T-cell (primary cell): ENCODE measurements around the gene DPYSL3. TPM values are rescaled to one million over a fixed set of nuclear protein-coding genes. Genes with fewer than 3 reads are reported as not detected.

Experiments
- ATAC-seq, 4 experiments: fragments of 200-7000 bp in 3 of 4; fragments of 150-1000 bp in 1 of 4; cut with Tn5 transposase; replicated peaks in 1 of 4; 1 replicate in 3 of 4; 2 replicates in 1 of 4; pipeline ENCODE4 v1.10.0; 2021; ENCODE audit warnings: moderate library complexity in 3 of 4, mild to moderate bottlenecking in 2 of 4, moderate number of reproducible peaks in 1 of 4
- CTCF ChIA-PET, 2 donors: fragments of 300-600 bp; sonication (Branson Sonifier 250); formaldehyde crosslinking; loops; one replicate each; lab custom pipeline; 2022; ENCODE audit warnings: antibody characterized with exemption in 2 of 2; lab: Charles Lee
- POLR2A ChIA-PET, 2 donors: fragments of 300-600 bp; sonication (Branson Sonifier 250); formaldehyde crosslinking; loops; one replicate each; lab custom pipeline; 2022; ENCODE audit warnings: antibody characterized with exemption in 2 of 2; lab: Charles Lee
- DNase-seq, 35 experiments: peaks; one replicate each; pipeline versions ENCODE4 v3.0.0 to v3.0.0-alpha.2; 2013 to 2023
- H3K27ac ChIP-seq: one replicate; pipeline ENCODE4 v1.5.1; 2013; ENCODE audit warnings: low read length
- H3K27me3 ChIP-seq, 2 experiments: replicated peaks in 1 of 2; 1 replicate in 1 of 2; 2 replicates in 1 of 2; pipeline versions ENCODE4 v1.6.1 to v1.7.0; 2013; ENCODE audit warnings: low read length in 1 of 2, mixed read lengths in 1 of 2; ENCODE audit not compliant: control insufficient read depth in 2 of 2, insufficient read depth in 2 of 2; ENCODE audit errors: extremely low read depth in 1 of 2
- H3K36me3 ChIP-seq, 2 donors: 1 replicate in 1 of 2; 2 replicates in 1 of 2; pipeline versions ENCODE4 v1.6.1 to v1.7.0; 2013; ENCODE audit warnings: low read length in 1 of 2; ENCODE audit not compliant: control insufficient read depth in 2 of 2, insufficient read depth in 1 of 2; ENCODE audit errors: extremely low read depth in 1 of 2
- H3K4me1 ChIP-seq, 2 experiments: 1 replicate in 1 of 2; 2 replicates in 1 of 2; pipeline versions ENCODE4 v1.6.1 to v1.7.0; 2013; ENCODE audit warnings: low read length in 2 of 2, mixed read lengths in 1 of 2; ENCODE audit not compliant: insufficient read depth in 2 of 2, control insufficient read depth in 1 of 2; ENCODE audit errors: extremely low read depth in 1 of 2
- H3K4me3 ChIP-seq, 2 donors: 1 replicate in 1 of 2; 2 replicates in 1 of 2; pipeline versions ENCODE4 v1.5.1 to v1.7.0; 2013; ENCODE audit warnings: mild to moderate bottlenecking in 2 of 2, low read length in 1 of 2, moderate library complexity in 1 of 2; ENCODE audit not compliant: control insufficient read depth in 1 of 2; ENCODE audit errors: extremely low read depth in 1 of 2
- H3K9me3 ChIP-seq: 2 replicates; pipeline ENCODE4 v1.7.0; 2013
- H3K27ac Mint-ChIP-seq, 2 donors: one replicate each; pipeline ENCODE4 v1.8.0; 2020 to 2021; ENCODE audit warnings: mild to moderate bottlenecking in 2 of 2, mixed read lengths in 2 of 2
- H3K27me3 Mint-ChIP-seq, 2 donors: one replicate each; pipeline ENCODE4 v1.8.0; 2021 to 2022; ENCODE audit warnings: mixed read lengths in 2 of 2
- H3K36me3 Mint-ChIP-seq: one replicate; pipeline ENCODE4 v1.8.0; 2021; ENCODE audit warnings: mixed read lengths
- H3K4me1 Mint-ChIP-seq, 3 donors: one replicate each; pipeline ENCODE4 v1.8.0; 2020 to 2022; ENCODE audit warnings: mixed read lengths in 3 of 3, mild to moderate bottlenecking in 1 of 3
- H3K4me3 Mint-ChIP-seq, 3 donors: one replicate each; pipeline ENCODE4 v1.8.0; 2020 to 2022; ENCODE audit warnings: mild to moderate bottlenecking in 3 of 3, mixed read lengths in 3 of 3, moderate library complexity in 3 of 3
- H3K9me3 Mint-ChIP-seq, 3 donors: one replicate each; pipeline ENCODE4 v1.8.0; 2020 to 2022; ENCODE audit warnings: mixed read lengths in 3 of 3
- WGBS: methylation state at CpG from one replicate; pipeline ENCODE4 v1.1.5; 2013; ENCODE audit warnings: missing lambda C conversion rate; ENCODE audit not compliant: insufficient coverage; 5-methylcytosine and 5-hydroxymethylcytosine counted together
- total RNA-seq, 35 experiments: library from RNA in 6 of 35; stranded (reverse) in 6 of 35; fragments of 120-200 nt in 1 of 35; gene quantifications; one replicate each; pipeline versions ENCODE4 v1.2.1 to v1.2.4 and lab custom pipeline; 2013 to 2026

The DPYSL3 gene
- total RNA-seq, 5 donors from 2014 or later (not counting 1 experiment from before 2014, with no cell fraction given) = 0.09 to 0.68 (median 0.54) TPM

DNA sequence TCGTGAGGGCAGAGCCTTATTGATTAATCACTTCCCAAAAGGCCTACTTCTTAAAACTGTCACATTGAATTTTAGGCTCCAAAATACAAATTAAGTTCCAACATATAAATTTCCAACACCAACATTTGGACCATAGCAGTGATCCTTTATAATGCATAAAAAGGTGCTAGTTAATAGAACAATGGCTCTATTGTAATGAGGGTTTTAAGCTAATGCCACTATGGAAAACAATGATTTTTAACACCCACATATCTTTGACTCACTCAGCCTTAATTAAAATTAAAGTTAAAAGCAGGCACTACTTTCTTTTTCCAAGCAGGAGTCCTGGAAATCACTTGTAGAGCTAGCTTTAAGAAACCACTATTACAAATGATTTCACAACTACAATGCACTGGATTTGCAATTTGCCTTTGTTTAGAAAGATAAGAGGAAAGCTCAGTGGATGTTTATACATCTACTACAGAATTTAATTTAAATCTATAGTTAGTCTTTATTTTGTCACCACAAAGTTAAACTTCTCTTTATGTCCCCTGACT, 41.8 kb downstream of the DPYSL3 start:
- no peaks in the 10 kb centered on the region for H3K4me1 ChIP-seq
- H3K9me3 Mint-ChIP-seq = peaks cover 0 to 4% (median 0%) of the 10 kb centered on the region in 3 donors
- H3K9me3 ChIP-seq = no peaks in the 10 kb centered on the region
- 50% methylated on average over 1 of the region's 1 CpG for WGBS
- peaks cover 5 to 18% of the 10 kb centered on the region in 2 donors for H3K27me3 Mint-ChIP-seq
- no peak for DNase-seq
- ChIA-PET POLR2A (no interaction called here), CTCF (no interaction called here)
- no peak overlapping the region for H3K27ac Mint-ChIP-seq
- no peak overlapping the region for H3K4me3 Mint-ChIP-seq
- no peaks in the 10 kb centered on the region for H3K4me1 Mint-ChIP-seq
- no peak overlapping the region for H3K27ac ChIP-seq
- ATAC-seq = no peak
- no peak overlapping the region for H3K4me3 ChIP-seq
- H3K27me3 ChIP-seq = no peaks in the 10 kb centered on the region
- H3K36me3 Mint-ChIP-seq = no peaks in the 10 kb centered on the region
- no peaks in the 10 kb centered on the region for H3K36me3 ChIP-seq

DNA sequence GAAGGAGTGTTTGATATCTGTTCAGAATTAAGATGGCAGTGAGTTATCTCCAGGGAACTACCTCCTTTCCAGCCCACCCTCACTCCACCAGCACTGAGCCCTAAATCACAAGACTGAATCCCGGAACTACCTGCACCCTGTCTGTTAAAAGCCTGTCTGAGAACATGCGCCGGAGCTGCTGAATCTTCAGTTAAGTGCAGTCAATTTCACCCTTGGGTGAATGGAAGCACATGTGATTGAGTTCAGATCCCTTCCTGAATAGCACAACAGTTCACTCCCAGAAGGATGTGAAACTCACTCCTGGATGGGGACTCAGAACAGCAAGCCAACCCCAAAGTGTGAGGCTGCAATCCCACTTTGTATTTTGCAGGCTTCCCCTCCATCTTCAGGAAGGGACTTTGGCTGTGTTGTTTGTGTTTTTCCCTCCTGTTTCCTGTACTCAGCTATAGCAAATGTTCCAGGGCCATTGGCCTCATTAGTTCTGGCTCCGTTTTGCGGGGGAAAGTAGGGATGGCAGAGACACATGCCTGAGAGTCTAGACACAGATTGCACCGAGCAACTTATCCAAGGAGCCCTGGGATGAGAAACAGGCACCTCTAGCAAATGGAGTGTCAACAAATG, 43.4 kb downstream of the DPYSL3 start:
- H3K27ac ChIP-seq = no peak overlapping the region
- CTCF ChIA-PET = no interaction called here

DNA sequence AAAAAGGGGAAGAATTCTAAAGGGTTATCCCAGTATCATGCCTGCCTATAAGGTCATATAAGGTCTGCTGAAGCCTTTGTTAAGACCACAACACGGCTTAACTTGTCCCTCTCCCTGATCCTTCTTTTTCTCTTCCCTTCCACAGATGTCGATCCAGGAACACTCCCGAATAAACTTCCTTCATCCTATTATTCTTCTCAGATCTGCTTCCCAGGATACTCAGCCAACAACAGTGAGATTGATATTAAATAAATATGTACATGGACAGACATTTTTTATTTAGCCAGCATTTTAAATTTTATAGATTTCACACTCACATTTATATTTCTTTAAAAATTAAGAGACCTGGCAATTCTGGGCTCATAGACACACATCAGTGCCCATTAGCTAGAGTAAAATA, 44.1 kb downstream of the DPYSL3 start:
- no peaks in the 10 kb centered on the region for H3K4me1 Mint-ChIP-seq
- H3K27me3 Mint-ChIP-seq = peaks cover 4 to 13% of the 10 kb centered on the region in 2 donors
- H3K4me3 ChIP-seq = no peak overlapping the region

More for the DNA sequence above, 43.4 kb downstream of the DPYSL3 start:
- no peak for DNase-seq
- H3K27me3 ChIP-seq = no peaks in the 10 kb centered on the region
- Mint-ChIP-seq H3K4me3 (no peak overlapping the region), H3K27ac (no peak overlapping the region), H3K9me3 (no peaks in the 10 kb centered on the region), H3K4me1 (no peaks in the 10 kb centered on the region), H3K36me3 (no peaks in the 10 kb centered on the region), H3K27me3 (peaks cover 5 to 13% of the 10 kb centered on the region in 2 donors)
- POLR2A ChIA-PET = no interaction called here
- ATAC-seq = no peak
- no peaks in the 10 kb centered on the region for H3K9me3 ChIP-seq
- no peak overlapping the region for H3K4me3 ChIP-seq
- WGBS = 100% methylated on average over 1 of the region's 6 CpGs
- H3K4me1 ChIP-seq = no peaks in the 10 kb centered on the region
- H3K36me3 ChIP-seq = no peaks in the 10 kb centered on the region

DNA sequence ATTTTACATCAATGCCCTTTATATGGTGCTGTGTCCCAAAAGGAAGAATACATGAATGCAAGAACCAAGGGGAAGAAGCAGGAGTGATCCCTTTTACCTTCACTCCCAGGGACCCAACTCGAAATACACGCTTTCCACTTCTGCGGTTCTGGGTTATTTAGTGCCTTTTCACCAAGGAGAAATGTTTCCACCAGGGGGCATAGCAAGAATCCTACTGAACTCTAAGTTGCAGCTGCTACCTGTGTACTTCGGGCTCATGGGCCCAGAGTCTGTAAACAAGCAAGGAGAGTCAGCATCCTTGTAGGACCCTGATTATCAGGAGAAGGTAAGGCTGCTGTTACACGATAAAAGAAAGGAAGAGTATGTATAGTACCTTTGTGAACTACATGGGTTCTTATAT, 45.7 kb downstream of the DPYSL3 start:
- Histone ChIP-seq H3K27me3 (no peaks in the 10 kb centered on the region), H3K9me3 (no peaks in the 10 kb centered on the region), H3K4me1 (no peaks in the 10 kb centered on the region), H3K4me3 (no peak overlapping the region), H3K36me3 (no peaks in the 10 kb centered on the region), H3K27ac (no peak overlapping the region)
- no peak for ATAC-seq
- peaks cover 5 to 10% of the 10 kb centered on the region in 2 donors for H3K27me3 Mint-ChIP-seq
- H3K4me3 Mint-ChIP-seq = no peak overlapping the region
- POLR2A ChIA-PET = no interaction called here
- no peaks in the 10 kb centered on the region for H3K9me3 Mint-ChIP-seq
- H3K27ac Mint-ChIP-seq = no peak overlapping the region
- H3K36me3 Mint-ChIP-seq = no peaks in the 10 kb centered on the region
- no peaks in the 10 kb centered on the region for H3K4me1 Mint-ChIP-seq
- no peak for DNase-seq
- WGBS = 44% methylated on average over 1 of the region's 5 CpGs
- CTCF ChIA-PET = interaction anchor here in 1 of 2 donors (0.5 kb wide), 1 partner anchor 297 kb away, joined by 3 read pairs; no protein-coding TSS in a partner anchor

More for the DNA sequence above, 44.1 kb downstream of the DPYSL3 start:
- 90% methylated on average over 1 of the region's 3 CpGs for WGBS
- H3K27ac Mint-ChIP-seq = no peak overlapping the region
- Histone ChIP-seq H3K36me3 (no peaks in the 10 kb centered on the region), H3K4me1 (no peaks in the 10 kb centered on the region), H3K27ac (no peak overlapping the region), H3K9me3 (no peaks in the 10 kb centered on the region), H3K27me3 (no peaks in the 10 kb centered on the region)
- ChIA-PET POLR2A (no interaction called here), CTCF (no interaction called here)
- H3K9me3 Mint-ChIP-seq = no peaks in the 10 kb centered on the region
- ATAC-seq (no peak), DNase-seq (no peak)
- H3K36me3 Mint-ChIP-seq = no peaks in the 10 kb centered on the region
- no peak overlapping the region for H3K4me3 Mint-ChIP-seq

DNA sequence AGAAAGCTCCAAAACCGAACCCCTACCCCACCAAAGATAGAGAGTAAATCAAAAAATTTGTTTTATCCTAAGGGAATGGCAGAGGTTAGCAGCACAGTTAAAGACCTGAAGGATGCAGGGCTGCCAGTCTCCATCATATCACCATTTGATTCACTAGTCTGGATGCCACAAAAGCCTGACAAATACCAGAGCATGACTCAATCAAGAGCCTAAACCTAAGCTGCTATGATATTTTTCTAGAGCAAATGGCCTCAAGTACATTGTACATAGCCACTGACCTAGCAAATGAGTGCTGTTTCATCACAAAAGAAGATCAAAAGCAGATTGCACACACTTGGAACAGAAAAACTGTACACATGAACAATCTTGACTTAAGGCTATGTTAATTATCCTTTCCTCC, 48.0 kb downstream of the DPYSL3 start:
- Histone ChIP-seq H3K27me3 (peaks cover 0 to 3% of the 10 kb centered on the region in 2 experiments), H3K9me3 (no peaks in the 10 kb centered on the region), H3K4me3 (no peak overlapping the region), H3K36me3 (no peaks in the 10 kb centered on the region), H3K27ac (no peak overlapping the region), H3K4me1 (no peaks in the 10 kb centered on the region)
- no peak overlapping the region for H3K4me3 Mint-ChIP-seq
- DNase-seq (no peak), ATAC-seq (no peak)
- no peaks in the 10 kb centered on the region for H3K9me3 Mint-ChIP-seq
- peaks cover 21 to 28% of the 10 kb centered on the region in 2 donors for H3K27me3 Mint-ChIP-seq
- POLR2A ChIA-PET = no interaction called here
- WGBS = no CpG with 5 or more reads among the region's 1 CpG
- no peaks in the 10 kb centered on the region for H3K36me3 Mint-ChIP-seq
- H3K4me1 Mint-ChIP-seq = no peaks in the 10 kb centered on the region
- H3K27ac Mint-ChIP-seq = no peak overlapping the region
- CTCF ChIA-PET = no interaction called here

DNA sequence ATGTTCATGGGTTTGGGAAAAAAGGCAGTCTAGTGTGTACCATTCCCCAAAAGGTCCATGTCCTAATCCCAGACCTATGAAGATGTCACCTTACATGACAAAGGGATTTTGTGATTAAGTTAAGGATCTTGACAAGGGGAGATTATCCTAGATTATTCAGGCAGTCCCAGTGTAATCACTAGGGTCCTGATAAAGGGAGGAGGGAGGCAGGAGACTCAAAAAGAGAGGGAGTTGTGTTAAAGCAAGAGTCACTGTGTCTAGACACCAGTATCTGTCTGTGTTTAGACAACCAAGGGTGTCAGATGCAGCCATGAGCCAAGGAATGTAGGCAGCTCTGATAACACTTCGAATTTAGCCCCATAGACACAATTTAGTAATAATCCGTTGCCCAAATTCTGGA, 49.5 kb downstream of the DPYSL3 start:
- Histone ChIP-seq H3K27me3 (peaks cover 0 to 7% of the 10 kb centered on the region in 2 experiments), H3K9me3 (no peaks in the 10 kb centered on the region), H3K4me1 (no peaks in the 10 kb centered on the region), H3K27ac (no peak overlapping the region), H3K36me3 (no peaks in the 10 kb centered on the region), H3K4me3 (no peak overlapping the region)
- H3K36me3 Mint-ChIP-seq = no peaks in the 10 kb centered on the region
- H3K4me3 Mint-ChIP-seq = no peak overlapping the region
- no peak overlapping the region for H3K27ac Mint-ChIP-seq
- ChIA-PET CTCF (no interaction called here), POLR2A (no interaction called here)
- peaks cover 27 to 40% of the 10 kb centered on the region in 2 donors for H3K27me3 Mint-ChIP-seq
- WGBS = 51% methylated on average over 2 of the region's 2 CpGs
- no peak for ATAC-seq
- no peaks in the 10 kb centered on the region for H3K4me1 Mint-ChIP-seq
- no peak for DNase-seq
- no peaks in the 10 kb centered on the region for H3K9me3 Mint-ChIP-seq
